ENCODE measurements around the gene PTPRG.

GRCh38 chr3:61541694-61542093 lies 19.7 kb upstream of the PTPRG start:
- TF ChIP-seq POLR2AphosphoS5 (IDR thresholded peaks at IDR 0.05; ENCODE audit: low read depth, low read length) (no peak), TAF1 (IDR thresholded peaks at IDR 0.05; ENCODE audit: borderline replicate concordance, insufficient read depth, low read length) (no peak), FOXP2 (optimal IDR thresholded peaks at IDR 0.05; ENCODE audit: borderline replicate concordance, extremely low read depth, extremely low read length, insufficient read depth) (no peak), SIN3A (IDR thresholded peaks at IDR 0.05; ENCODE audit: borderline replicate concordance, insufficient read depth, low read length) (no peak)

Measured in PFSK-1 (cell line).